GM21515 (cell line): ENCODE data around the gene NCKAP5.

Experiments used
- ATAC-seq: cut with Tn5 transposase; IDR thresholded peaks from one replicate; pipeline ENCODE4 v1.9.1; 2021; ENCODE audit not compliant: unreplicated experiment

The NCKAP5 gene

DNA sequence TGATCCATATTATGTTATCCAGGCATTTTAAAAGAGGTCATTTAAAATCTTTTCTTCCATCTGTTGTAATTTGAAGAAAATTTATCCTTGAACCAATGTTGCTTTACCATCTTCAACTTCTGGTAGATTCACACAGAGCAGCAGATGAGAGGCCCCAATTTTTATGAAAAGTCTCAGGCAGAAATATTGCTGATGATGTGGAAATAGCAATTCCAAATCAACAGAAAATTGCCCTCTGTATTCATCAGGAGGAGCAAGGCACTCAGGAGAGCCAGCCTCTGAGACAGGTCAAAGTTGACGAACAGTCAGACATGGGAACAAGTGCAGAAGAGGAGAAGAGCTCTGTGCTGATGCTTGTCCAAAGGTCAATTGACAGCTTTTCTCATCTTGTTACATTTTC lies 444.9 kb downstream of the NCKAP5 start:
- no peak for ATAC-seq

DNA sequence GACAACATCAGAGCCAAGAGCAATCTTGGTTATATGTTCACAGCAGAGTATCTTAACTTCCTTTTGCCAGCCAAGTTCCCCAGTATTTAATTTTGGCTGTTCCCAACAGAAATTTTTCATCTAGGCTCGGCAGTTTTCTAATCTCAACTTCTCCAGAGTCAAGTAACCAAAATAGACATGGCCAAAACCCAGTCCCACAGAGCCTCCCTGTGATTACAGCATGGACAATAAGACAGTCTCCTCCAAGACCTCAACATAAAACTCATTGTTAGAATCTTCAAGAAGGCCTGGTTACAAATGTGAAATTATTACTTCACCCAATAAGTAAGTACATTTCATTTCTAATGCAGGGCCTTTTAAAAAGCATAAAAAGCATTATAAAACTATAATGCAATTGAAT lies 445.7 kb downstream of the NCKAP5 start:
- ATAC-seq, result no peak

DNA sequence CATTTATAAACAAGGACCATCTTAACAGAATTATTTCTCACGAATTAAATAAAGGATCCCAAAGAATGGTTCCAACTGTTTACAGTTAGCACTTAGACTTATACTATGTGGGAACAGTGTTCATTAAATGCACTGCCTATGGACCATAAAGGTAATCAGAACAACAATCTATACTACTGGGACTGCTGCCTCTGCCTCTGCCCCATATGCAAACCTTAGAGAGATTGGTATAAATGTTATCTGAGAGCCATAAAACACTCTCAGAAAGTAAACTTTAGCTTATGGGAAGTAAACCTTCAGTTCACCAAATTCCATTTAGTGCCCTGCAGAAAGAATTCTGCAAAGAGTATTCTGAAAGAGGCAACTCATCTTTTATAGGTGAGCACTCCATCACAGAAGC lies 448.0 kb downstream of the NCKAP5 start:
- no peak for ATAC-seq

DNA sequence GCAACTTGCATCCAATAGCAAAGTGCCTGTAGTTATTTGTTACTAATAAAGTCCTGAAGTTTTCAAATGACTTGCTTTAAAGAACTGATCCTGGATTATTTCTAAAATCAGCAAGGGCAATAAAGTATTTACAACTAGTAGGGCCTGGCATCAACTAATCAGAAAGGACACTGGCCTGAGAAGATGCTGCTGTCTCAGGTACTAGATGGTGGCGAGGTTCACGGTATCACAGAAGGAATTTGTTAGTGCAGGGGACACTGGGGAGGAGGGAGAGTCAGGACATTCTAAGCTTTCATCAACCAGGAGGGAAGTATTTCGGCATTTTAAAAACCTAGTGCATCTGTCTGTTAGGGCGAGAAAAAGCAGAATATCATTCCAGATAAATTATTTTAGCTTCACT lies 458.1 kb downstream of the NCKAP5 start:
- no peak for ATAC-seq

DNA sequence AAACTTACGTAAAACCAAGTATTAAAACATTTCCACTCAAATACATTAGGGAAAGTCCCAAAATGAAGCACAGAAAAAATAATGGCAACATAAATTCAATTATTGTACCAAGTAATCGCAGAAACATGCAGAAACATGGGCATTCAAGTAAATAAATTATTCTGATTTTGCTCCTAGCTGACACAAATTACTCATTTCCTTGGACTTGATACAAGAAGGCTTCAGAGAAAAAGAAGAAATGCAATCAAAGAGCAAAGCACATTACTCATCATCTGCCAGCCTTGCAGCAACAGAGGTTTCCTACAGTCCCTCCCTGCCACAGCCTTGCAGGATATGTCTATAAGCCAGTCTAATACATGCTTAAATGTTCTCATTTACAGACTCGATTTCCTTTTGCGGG lies 458.5 kb downstream of the NCKAP5 start:
- ATAC-seq, result no peak

DNA sequence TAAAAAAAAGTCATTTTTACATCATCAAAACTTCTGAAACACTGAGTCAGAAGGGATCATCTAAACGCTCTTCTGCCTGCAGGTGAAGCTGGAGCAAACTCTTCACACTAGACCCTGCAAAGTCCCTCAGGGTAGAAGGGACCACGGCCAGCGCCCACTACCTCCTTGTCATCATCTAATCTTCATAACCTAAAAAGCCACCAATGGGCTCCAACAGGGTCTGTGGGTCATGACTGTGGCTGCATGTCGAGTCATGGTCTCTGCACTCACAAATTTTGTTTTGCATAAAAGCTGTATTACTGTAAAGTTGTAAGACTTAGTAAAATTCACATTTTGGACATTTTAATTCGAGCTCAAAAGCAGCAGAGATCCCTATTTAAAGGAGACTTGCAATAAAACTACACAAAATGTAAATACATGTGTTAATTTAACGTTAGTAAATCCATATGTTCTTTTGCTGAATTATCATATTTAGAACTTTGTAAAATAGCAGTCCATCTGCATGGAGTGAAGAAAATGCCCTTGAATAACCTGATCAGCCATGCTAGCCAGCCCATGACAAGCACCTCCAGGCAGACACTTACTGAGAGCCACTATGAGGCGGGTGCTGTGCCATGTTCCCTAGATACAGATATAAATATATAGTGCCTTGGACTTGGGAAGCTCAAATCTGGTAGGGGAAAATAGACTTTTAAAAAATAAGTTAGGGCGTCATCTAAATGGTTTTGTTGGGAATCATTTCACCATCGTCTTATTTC lies 461.0 kb downstream of the NCKAP5 start:
- no peak for ATAC-seq

DNA sequence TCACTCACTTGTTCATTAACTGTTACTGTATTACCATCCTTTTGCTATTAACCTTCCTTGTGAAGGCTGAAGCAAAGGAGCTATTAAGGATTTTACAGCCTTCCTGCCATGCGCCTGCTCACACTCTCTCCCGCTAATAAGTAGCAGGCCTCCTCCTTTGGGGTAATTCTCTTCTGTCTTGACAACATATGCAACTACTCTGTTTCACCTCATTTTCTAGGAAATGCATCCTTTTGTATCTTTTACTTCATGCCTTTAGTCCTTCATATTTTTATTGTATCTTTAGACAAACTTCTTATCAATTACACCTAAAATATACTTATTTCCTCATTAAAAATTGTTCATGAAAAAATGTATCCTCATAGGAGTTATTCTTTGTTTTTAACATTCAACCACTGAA lies 463.4 kb downstream of the NCKAP5 start:
- ATAC-seq, result no peak

DNA sequence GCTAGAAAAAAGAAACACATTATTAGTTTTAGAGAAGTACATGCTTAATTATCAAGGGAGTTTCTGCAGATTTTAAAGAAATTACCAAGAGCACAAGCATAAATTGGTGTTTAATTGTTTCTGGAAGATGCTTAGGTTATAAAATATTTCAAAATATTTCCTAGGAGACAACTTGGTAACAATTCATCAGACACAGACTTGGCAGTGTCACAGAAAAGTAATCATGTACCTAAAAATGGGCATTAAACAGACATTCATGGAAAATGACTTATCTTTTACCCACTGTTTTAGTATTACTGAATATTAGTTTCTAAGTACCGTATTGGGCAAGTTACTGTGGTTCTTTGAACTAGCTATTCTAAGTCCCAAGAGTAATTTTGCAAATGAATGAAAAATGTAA lies 469.5 kb downstream of the NCKAP5 start:
- no peak for ATAC-seq

DNA sequence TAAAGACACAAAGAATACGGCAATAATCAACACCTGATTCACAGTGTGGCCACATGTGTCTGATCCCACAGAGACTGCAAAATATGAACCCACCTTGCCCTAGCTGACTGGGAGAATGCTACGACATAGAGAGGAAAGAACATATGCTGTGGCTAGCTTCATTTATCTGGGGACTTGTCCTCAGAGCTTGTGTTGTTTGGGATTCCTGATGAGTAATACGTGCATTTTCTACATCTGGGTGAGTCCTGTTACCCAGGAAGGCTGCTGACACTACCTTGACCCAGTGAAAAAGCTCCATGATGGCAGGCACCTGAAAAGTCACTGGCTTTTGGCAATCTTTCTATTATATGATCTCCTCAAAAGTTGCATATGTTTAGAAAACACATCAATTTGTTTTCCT lies 470.6 kb downstream of the NCKAP5 start:
- no peak for ATAC-seq

DNA sequence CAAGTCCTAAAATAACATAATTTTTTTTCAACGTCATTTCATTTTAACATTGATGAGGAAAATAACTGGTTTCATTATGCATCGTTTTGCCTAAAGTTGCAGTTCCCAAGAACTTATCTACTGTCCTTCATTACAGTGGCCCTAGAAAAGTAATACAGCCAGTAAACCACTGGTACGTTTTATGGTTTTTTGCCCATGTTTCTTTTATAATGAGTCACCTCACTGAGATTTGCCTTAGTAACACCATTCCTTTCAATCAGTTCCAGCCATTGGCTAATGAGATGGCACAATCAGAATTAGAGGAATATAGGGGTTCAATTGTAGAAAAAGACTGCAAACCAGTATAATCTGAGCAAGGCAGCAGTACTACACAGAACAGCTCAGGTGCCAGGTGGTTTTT lies 475.7 kb downstream of the NCKAP5 start:
- no peak for ATAC-seq

DNA sequence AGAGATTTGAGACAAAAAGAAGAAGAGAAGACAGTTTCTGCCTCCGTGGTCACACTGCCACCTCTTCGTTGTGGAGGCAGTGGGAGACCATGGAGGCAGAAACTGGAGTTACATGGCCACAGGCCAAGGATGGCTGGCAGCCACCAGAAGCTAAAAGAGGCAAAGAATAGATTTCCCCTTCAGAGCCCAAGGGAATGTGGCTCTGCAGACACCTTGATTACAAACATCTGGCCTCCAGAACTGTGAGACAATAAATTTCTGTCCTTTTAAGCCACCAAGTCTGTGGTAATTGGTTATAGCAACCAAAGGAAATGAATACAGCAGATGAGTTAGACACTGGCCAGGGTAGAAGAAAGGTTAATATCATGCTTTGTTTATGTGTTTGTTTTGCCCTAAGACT lies 477.9 kb downstream of the NCKAP5 start:
- no peak for ATAC-seq

DNA sequence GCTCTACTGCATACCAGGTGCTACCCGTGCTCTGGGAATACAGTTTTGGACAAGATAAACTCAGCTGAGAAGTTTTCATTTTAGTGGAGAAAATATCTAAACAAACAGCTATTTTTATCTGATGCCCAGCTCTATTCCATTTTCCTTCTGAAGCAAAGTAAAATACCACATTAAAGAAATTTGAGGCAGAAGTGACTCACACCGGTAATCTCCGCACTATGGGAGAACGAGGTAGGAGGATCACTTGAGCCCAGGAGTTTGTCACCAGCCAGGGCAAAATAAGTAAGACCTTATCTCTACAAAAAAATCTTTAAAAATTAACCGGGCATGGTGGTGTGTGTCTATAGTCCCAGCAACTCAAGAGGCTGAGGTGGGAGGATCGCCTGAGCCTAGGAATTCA lies 482.1 kb downstream of the NCKAP5 start:
- ATAC-seq, result no peak

DNA sequence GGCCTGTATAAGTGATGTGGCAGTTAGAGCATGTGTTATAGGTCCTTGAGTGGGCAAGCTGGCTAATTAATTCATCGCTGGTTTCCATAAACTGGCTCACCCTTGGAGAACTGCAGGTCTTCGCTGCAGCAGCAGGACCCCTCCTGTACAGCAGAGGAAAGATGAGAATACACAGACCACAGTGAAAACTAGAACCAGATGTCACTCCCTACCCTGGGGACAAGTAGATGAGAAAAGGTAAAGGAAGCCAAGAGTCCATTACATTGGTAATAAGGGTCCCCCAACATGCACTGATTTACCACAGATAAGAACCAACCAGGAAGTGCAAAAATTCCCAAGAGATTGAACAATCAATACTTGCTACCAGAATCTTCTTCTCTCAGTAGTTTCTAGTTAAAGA lies 482.6 kb downstream of the NCKAP5 start:
- ATAC-seq, result no peak

DNA sequence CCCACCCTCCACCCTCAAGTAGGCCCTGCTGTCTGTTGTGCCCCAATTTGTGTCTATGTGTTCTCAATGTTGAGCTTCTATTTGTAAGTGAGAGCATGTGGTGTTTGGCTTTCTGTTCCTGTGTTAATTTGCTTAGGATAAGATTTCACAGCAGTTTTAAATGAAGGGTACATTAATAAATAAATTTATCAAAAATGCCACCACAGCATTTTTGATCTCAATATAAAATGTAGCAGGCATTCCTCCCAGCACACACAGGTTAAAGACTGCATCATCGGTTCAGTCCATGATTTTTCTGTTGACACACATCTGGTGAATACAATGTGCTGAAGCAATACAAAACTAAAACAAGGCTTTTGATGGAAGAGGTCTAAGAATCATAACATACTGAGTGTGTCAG lies 486.2 kb downstream of the NCKAP5 start:
- ATAC-seq, result no peak

DNA sequence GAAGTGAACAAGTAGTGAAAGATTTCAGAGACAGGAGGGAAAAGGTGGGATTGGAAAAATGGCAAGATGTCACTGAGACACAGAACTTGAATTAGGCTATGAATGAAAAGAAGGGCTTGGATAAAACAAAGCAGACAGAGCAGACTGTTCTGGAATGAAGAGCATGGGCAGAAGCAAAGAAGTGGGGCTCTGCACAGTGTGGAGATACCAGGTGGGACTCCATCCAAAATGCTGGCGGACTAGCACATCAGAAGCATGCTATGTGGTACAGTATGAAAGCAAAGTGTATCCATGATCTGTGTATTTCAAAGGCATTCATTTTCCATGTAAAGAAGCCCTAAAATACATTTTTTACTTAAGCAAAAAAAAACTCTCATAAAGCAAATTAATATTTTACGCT lies 487.4 kb downstream of the NCKAP5 start:
- ATAC-seq, result no peak

DNA sequence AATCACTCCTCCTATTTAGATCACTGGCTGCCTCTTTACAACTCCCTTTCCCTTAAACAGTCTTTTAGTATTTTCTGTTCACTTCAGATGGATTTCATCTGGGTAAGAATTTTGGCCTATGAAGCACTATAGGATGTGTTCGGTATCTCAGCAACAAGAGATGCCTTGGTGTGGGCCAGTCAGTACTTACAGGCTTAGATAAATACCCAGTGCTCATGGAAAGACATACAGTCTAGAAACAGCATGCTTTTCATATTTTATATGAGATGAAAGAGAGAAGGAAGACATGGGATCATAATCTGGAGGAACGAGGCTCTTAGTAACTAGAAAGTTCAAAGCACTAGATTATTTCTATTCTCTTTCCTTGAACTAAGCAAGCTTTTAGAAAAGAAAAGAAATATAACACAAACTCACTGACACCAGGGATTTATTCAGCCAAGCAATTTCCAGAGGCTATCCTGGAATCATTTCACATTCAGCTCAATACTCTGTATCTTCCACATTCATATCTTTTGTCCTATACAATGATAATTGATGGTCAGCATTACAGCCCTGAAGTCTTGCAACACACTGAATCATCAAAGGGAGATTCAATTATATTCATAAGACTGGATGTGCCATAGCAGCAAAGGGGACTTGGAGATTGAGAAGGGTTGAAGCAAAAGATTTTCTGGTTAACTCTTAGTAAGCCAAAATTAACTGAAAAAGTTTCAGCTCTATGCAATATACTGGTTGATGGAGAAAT lies 489.4 kb downstream of the NCKAP5 start:
- ATAC-seq, result no peak

DNA sequence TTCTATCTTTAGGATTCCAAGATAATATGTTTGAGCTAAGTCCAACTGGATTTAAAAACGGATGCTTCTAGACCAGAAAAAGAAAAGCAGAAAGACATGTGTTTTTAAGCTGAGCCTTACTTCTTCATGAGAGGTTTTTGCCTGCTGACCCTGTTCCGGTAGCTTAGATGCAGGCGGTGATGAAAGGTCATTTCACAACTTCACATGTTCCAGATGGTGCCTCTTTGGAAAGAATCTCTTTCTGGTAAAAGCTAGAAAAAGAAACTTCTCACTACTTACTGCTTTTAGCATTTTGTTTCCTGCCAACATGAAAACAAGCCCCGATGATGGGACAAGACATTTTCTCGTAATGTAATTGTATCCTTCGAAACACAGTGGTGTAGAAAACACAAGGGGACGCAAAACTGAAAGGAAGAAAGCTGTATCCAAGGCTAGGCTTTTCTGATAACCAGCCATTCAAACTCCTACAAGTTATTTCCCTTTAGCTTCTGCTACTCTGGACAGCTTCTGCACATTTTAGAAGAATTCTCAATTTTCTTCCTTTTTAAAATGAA lies 490.9 kb downstream of the NCKAP5 start:
- no peak for ATAC-seq

DNA sequence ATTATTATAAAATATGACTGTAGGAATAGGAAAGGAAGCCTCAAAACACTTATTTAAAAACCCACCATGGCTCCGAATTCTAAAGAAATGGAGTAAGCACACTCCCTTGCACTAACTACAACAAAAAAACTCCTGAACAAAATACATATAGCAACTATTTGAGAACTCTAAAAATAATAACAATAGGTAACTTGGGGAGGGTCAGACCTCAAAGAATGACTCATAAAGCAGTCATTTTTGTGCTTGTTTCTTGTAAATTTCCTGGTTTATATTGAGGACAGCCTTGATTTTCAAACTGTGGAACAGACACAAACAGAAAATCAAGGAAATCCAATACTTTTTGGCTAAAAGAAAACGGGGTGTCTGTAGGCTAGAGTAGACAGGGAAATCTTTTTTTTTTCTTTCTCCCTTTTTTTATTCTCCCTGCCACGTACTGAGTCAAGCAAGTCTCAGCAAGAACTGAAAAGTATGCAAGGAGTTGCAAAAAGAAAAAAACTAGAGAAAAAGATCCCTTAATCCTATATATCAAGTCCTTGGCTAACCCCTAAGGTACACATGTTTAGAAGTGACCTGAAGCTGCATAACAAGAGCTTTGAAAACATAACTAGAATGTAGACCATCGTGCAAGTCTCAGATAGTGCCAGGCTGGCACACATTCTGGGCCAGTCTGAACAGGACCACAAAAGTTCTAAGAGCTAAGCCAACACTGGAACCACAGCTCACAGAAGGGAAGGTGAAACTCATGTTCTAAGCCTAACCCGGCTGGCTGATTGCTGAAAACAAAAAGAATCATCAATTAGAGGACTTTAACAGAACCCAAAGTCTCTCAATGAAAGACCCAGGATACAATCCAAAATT lies 495.2 kb downstream of the NCKAP5 start:
- no peak for ATAC-seq

DNA sequence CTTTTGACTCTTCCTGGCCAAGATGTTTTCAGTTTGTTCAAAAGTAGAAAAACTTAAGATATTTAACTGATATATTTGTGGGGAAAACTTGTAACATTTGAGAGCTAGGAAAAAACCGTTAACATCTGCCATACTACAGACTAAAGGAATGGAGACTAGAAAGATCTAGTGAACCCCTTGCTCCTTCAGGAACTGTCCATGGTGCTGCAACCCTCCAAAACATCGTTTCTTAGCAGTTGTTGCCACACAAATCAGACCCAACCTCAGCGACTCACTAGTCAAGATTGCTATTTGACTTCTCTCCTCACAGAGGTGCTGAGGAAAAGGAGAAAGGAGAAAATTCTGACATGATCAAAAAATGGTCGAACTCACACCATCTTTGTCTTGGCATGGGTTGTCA lies 504.5 kb downstream of the NCKAP5 start:
- ATAC-seq, result no peak

DNA sequence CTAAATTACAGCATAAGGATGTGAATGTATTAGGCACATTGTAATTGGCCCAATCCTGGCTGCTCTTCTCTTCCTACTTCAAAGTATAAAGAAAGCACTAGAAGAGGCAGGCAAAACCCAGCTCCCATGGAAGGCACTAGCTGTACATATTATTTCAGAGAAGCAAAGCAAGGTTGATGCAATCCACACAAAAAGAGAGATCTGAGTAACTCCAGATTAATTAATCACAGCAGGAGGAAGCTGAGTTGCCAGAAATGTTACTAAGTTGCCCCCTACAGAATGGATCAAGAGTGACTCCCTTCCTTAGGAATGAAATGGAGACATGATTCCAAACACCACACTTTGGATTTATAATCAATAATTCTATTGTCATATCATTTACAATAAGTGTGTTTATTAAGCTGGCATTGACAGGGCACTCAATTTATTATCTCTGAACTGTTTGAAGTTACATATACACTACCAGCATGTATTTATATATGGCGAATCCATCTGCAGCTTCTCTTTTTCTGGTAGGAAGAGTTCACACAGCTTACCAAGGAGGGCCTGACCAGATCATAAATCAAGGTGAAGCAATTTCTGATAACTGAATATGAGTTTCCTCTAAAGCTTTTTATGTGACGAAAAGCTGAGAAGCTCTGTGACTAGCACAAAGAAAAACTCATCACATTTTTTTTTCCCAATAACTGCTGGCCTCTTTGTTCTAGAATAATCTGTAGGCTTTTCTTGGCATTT lies 505.2 kb downstream of the NCKAP5 start:
- ATAC-seq, result no peak
